Common myeloid progenitor, CD34-positive (primary cell): ENCODE results near the gene UCHL5.

Experiments
- CTCF ChIA-PET: fragments of 350-600 bp; sonication (Branson Sonifier 250); formaldehyde crosslinking; loops from one replicate; lab custom pipeline; 2021; ENCODE audit warnings: antibody characterized with exemption; lab: Charles Lee
- POLR2A ChIA-PET: fragments of 350-600 bp; sonication (Branson Sonifier 250); formaldehyde crosslinking; loops from one replicate; lab custom pipeline; 2021; ENCODE audit warnings: antibody characterized with exemption; lab: Charles Lee
- DNase-seq, 3 donors: peaks; one replicate each; pipeline versions ENCODE4 v3.0.0 to v3.0.0-alpha.2; 2013
- H3K27ac ChIP-seq, 2 experiments: 1 replicate in 1 of 2; 2 replicates in 1 of 2; pipeline ENCODE4 v1.7.0; 2013; ENCODE audit warnings: inconsistent platforms in 2 of 2, low read length in 2 of 2, mild to moderate bottlenecking in 2 of 2, low read depth in 1 of 2, moderate library complexity in 1 of 2; ENCODE audit not compliant: severe bottlenecking in 2 of 2, insufficient read depth in 1 of 2, poor library complexity in 1 of 2
- H3K27me3 ChIP-seq, 5 experiments: replicated peaks in 2 of 5; 1 replicate in 3 of 5; 2 replicates in 2 of 5; pipeline versions ENCODE4 v1.6.1 to v1.7.0; 2013; ENCODE audit warnings: low read length in 4 of 5, mild to moderate bottlenecking in 2 of 5, moderate library complexity in 2 of 5, inconsistent platforms in 1 of 5; ENCODE audit not compliant: insufficient read depth in 5 of 5, control insufficient read depth in 4 of 5
- H3K36me3 ChIP-seq, 4 experiments: 1 replicate in 2 of 4; 2 replicates in 2 of 4; pipeline versions ENCODE4 v1.6.1 to v1.7.0; 2013; ENCODE audit warnings: low read length in 3 of 4, control low read depth in 1 of 4, mild to moderate bottlenecking in 1 of 4; ENCODE audit not compliant: control insufficient read depth in 4 of 4, insufficient read depth in 4 of 4
- H3K4me1 ChIP-seq, 4 experiments: 1 replicate in 3 of 4; 2 replicates in 1 of 4; pipeline versions ENCODE4 v1.6.1 to v1.7.1; 2013; ENCODE audit warnings: low read length in 3 of 4, mild to moderate bottlenecking in 3 of 4, control low read depth in 1 of 4, inconsistent platforms in 1 of 4, moderate library complexity in 1 of 4; ENCODE audit not compliant: control insufficient read depth in 4 of 4, insufficient read depth in 4 of 4; ENCODE audit errors: control extremely low read depth in 1 of 4
- H3K4me3 ChIP-seq, 7 experiments: 1 replicate in 4 of 7; 2 replicates in 3 of 7; pipeline versions ENCODE4 v1.5.1 to v1.7.0; 2013; ENCODE audit warnings: mild to moderate bottlenecking in 7 of 7, low read length in 6 of 7, moderate library complexity in 6 of 7, inconsistent platforms in 2 of 7, low read depth in 2 of 7, control low read depth in 1 of 7; ENCODE audit not compliant: insufficient read depth in 4 of 7, control insufficient read depth in 1 of 7; ENCODE audit errors: extremely low read depth in 1 of 7
- H3K9me3 ChIP-seq, 5 experiments: 1 replicate in 4 of 5; 2 replicates in 1 of 5; pipeline versions ENCODE4 v1.6.1 to v1.7.1; 2013; ENCODE audit warnings: low read length in 4 of 5, mild to moderate bottlenecking in 2 of 5, inconsistent platforms in 1 of 5, low read depth in 1 of 5, moderate library complexity in 1 of 5; ENCODE audit not compliant: control insufficient read depth in 4 of 5, insufficient read depth in 2 of 5; ENCODE audit errors: control extremely low read depth in 1 of 5
- WGBS: methylation state at CpG from one replicate; pipeline ENCODE4 v1.1.5; 2013; ENCODE audit not compliant: insufficient coverage; 5-methylcytosine and 5-hydroxymethylcytosine counted together

The UCHL5 gene

GRCh38 chr1:193014400-193014799 is 44.8 kb downstream of the UCHL5 start:
- H3K9me3 ChIP-seq: no peaks in the 10 kb centered on the region
- H3K36me3 ChIP-seq: peaks cover 0 to 3% (median under 1%) of the 10 kb centered on the region in 4 experiments
- WGBS: 100% methylated on average over 2 of the region's 2 CpGs
- no peaks in the 10 kb centered on the region for H3K4me1 ChIP-seq
- no peaks in the 10 kb centered on the region for H3K27me3 ChIP-seq
- ChIA-PET CTCF (interaction anchor here (0.8 to 9.7 kb wide), 4 partner anchors 10 to 540 kb away, joined by 3 to 119 read pairs (median 8); no protein-coding TSS in a partner anchor), POLR2A (no interaction called here)
- no peak overlapping the region for H3K27ac ChIP-seq
- no peak for DNase-seq
- no peak overlapping the region for H3K4me3 ChIP-seq

- no peak overlapping the region for H3K4me3 ChIP-seq
- ChIA-PET CTCF (interaction anchor here (0.8 to 9.7 kb wide), 4 partner anchors 11 to 540 kb away, joined by 3 to 119 read pairs (median 8); no protein-coding TSS in a partner anchor), POLR2A (no interaction called here)
- H3K9me3 ChIP-seq: no peaks in the 10 kb centered on the region
- no peaks in the 10 kb centered on the region for H3K4me1 ChIP-seq
- H3K27ac ChIP-seq: peak overlapping the region in 1 of 2 experiments; percentile 4
- WGBS: 97% methylated on average over 5 of the region's 7 CpGs
- no peak for DNase-seq
- no peaks in the 10 kb centered on the region for H3K27me3 ChIP-seq
- H3K36me3 ChIP-seq: peaks cover 0 to 3% (median under 1%) of the 10 kb centered on the region in 4 experiments
These were observed 45.5 kb downstream of the UCHL5 start for GRCh38 chr1:193013707-193014106.

GRCh38 chr1:193013005-193013404 is 46.2 kb downstream of the UCHL5 start:
- POLR2A ChIA-PET: no interaction called here
- CTCF ChIA-PET: interaction anchor here (1.2 to 9.7 kb wide), 2 partner anchors 209 to 539 kb away, joined by 5 to 119 read pairs; no protein-coding TSS in a partner anchor
- WGBS: 89% methylated on average over 1 of the region's 2 CpGs
- Histone ChIP-seq H3K27me3 (no peaks in the 10 kb centered on the region), H3K36me3 (peaks cover 0 to 3% (median under 1%) of the 10 kb centered on the region in 4 experiments), H3K27ac (no peak overlapping the region), H3K4me1 (no peaks in the 10 kb centered on the region), H3K4me3 (no peak overlapping the region), H3K9me3 (no peaks in the 10 kb centered on the region)
- no peak for DNase-seq

- no peaks in the 10 kb centered on the region for H3K4me1 ChIP-seq
- WGBS: no CpG with 5 or more reads among the region's 1 CpG
- H3K9me3 ChIP-seq: no peaks in the 10 kb centered on the region
- DNase-seq: no peak
- no peak overlapping the region for H3K27ac ChIP-seq
- H3K36me3 ChIP-seq: peaks cover 0 to 3% (median under 1%) of the 10 kb centered on the region in 4 experiments
- no peaks in the 10 kb centered on the region for H3K27me3 ChIP-seq
- ChIA-PET CTCF (interaction anchor here (1.2 kb wide), 2 partner anchors 12 to 538 kb away, joined by 3 to 4 read pairs; no protein-coding TSS in a partner anchor), POLR2A (no interaction called here)
- no peak overlapping the region for H3K4me3 ChIP-seq
These were observed 47.8 kb downstream of the UCHL5 start for GRCh38 chr1:193011406-193011805.

- Histone ChIP-seq H3K4me3 (no peak overlapping the region), H3K9me3 (peaks cover 0 to 7% (median 0%) of the 10 kb centered on the region in 5 experiments), H3K4me1 (no peaks in the 10 kb centered on the region), H3K36me3 (peaks cover 0 to 2% (median 0%) of the 10 kb centered on the region in 4 experiments), H3K27ac (no peak overlapping the region), H3K27me3 (no peaks in the 10 kb centered on the region)
- ChIA-PET CTCF (no interaction called here), POLR2A (no interaction called here)
- WGBS: 100% methylated on average over 1 of the region's 3 CpGs
- no peak for DNase-seq
These were observed 49.7 kb downstream of the UCHL5 start for GRCh38 chr1:193009501-193009900.

- Histone ChIP-seq H3K9me3 (peaks cover 0 to 11% (median 1%) of the 10 kb centered on the region in 5 experiments), H3K27me3 (no peaks in the 10 kb centered on the region), H3K4me1 (no peaks in the 10 kb centered on the region), H3K4me3 (no peak overlapping the region), H3K27ac (no peak overlapping the region), H3K36me3 (peaks cover 0 to 9% (median 1%) of the 10 kb centered on the region in 4 experiments)
- WGBS: 100% methylated on average over 3 of the region's 5 CpGs
- no peak for DNase-seq
- CTCF ChIA-PET: interaction anchor here (0.9 to 1.5 kb wide), 5 partner anchors 11 to 208 kb away, joined by 3 to 5 read pairs (median 3); no protein-coding TSS in a partner anchor
- POLR2A ChIA-PET: no interaction called here
These were observed 53.4 kb downstream of the UCHL5 start for GRCh38 chr1:193005785-193006184.

GRCh38 chr1:192998536-192998935 is 60.6 kb downstream of the UCHL5 start:
- ChIA-PET POLR2A (no interaction called here), CTCF (interaction anchor here (1.2 to 1.5 kb wide), 2 partner anchors 16 to 188 kb away, joined by 3 read pairs; no protein-coding TSS in a partner anchor)
- H3K4me1 ChIP-seq: no peaks in the 10 kb centered on the region
- peaks cover 1 to 19% (median 7%) of the 10 kb centered on the region in 5 experiments for H3K9me3 ChIP-seq
- peaks cover 0 to 25% (median 11%) of the 10 kb centered on the region in 4 experiments for H3K36me3 ChIP-seq
- WGBS: 100% methylated on average over 1 of the region's 1 CpG
- H3K27me3 ChIP-seq: no peaks in the 10 kb centered on the region
- no peak overlapping the region for H3K4me3 ChIP-seq
- H3K27ac ChIP-seq: no peak overlapping the region
- no peak for DNase-seq
